NCI-H460 (cell line): ENCODE data around the gene CAMK2D. TPM values are rescaled to one million over a fixed set of nuclear protein-coding genes. Genes with fewer than 3 reads are reported as not detected.

Experiments
- DNase-seq: peaks from one replicate; pipeline ENCODE4 v3.0.0-alpha.2; 2016; ENCODE audit warnings: low read depth; ENCODE audit errors: extremely low read depth
- total RNA-seq: library from RNA; depleted of rRNA; stranded (reverse); fragments of >200 nt; shearing (Covaris generic); gene quantifications from 2 replicates; pipeline ENCODE4 v1.2.3, GENCODE V29; 2014

CAMK2D gene
- total RNA-seq, 1 experiment from 2014 or later, result 58.8 TPM

- DNase-seq, result peak; percentile 89
These were observed 214.0 kb downstream of the CAMK2D start for GRCh38 chr4:113547487-113548042.

DNA sequence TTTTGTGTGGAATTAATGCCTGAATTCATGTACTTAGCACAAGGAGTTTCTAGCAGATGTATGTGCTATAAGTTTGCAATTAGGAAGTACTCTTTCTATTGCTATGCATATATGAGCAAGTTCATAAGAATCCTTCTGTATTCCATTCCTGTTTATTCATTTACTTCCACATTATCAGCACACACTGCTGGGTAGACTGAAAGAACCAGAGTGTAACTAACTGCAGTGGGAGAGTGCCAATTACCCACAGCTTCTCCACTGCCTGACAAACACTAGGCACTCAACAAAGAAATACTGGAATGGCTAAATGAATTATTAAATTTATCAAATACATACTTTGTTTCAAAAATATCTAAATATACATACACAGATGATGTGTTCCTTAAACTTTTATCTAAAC lies 219.6 kb downstream of the CAMK2D start:
- DNase-seq, result no peak

- no peak for DNase-seq
These were observed 220.7 kb downstream of the CAMK2D start for GRCh38 chr4:113540859-113541258.

DNA sequence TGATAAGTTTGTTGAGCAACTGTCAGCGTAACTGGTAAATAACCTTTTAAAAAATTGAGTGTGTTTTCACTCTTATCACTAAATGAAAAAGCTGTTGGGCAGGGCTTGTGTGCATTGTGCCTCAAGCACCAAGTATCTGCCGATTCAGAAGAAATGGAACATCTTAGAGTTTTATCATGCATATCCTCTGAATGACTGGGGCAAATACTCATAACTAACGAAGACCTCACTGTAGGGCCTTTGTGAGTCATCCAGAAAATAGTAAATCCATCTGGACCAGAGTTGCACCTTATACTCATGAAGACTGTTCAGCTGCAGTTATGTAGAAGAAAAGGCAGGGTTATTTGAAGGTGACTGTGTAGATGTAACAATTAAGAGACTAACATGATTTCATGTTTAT lies 222.1 kb downstream of the CAMK2D start:
- no peak for DNase-seq

GRCh38 chr4:113537628-113538027 lies 223.9 kb downstream of the CAMK2D start:
- DNase-seq, result no peak

- no peak for DNase-seq
These were observed 224.3 kb downstream of the CAMK2D start for GRCh38 chr4:113537203-113537602.

DNA sequence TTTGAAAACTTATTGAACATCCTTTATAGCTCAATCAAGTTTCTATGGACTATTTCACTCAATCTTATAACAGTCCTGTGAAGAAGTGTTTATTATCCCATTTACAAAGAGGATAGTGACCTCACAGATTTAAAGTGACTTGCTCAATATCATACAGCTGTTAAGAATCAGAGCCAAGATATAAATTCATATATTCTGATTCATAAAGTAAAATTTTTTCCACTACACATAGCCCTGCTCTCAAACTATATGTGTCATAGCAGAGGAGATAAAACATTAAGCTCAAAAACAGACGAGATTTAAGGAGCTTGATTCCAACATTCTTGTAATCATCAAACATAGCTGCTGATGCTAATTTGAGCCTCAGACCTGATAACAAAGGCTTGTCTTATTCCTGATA lies 226.8 kb downstream of the CAMK2D start:
- DNase-seq, result no peak

- no peak for DNase-seq
These were observed 230.0 kb downstream of the CAMK2D start for GRCh38 chr4:113531572-113531971.

GRCh38 chr4:113528395-113528794 lies 233.1 kb downstream of the CAMK2D start:
- no peak for DNase-seq

DNA sequence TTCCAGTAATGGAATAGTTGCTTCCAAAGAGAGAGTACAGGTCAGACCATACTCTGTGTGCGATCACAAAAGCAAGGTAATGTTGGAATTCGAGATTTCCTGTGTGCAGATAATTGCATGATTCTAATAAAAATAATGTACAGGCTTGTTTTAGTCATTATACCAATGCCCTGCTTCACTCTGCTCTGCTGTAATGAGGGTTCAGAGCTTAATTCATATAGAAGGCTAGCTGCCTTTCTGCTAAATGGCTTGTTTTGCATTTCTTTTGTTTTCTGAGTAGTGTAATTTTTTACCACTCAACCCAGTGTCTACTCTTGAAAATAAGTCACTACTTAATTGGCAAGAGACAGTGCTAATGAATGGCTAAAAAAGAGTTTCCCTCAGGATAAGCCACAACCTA lies 236.0 kb downstream of the CAMK2D start:
- DNase-seq, result no peak

- no peak for DNase-seq
These were observed 236.9 kb downstream of the CAMK2D start for GRCh38 chr4:113524505-113525186.

DNA sequence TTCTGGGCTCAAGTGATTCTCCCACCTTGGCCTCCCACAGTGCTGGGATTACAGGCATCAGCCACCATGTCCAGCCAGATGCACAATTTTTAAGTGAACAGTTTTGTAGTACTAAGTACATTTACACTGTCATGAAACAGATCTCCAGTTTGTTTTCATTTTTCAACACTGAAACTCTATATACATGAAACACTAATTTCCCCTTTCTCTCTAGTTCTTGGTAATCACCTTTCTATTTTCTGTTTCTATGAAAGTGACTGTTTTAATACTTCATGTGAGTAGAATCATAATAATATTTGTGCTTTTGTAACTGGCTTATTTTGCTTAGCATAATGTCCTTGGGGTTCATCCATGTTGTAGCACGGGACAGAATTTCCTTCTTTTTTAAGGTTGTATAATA lies 237.4 kb downstream of the CAMK2D start:
- no peak for DNase-seq

GRCh38 chr4:113522433-113522832 lies 239.1 kb downstream of the CAMK2D start:
- DNase-seq, result no peak

GRCh38 chr4:113513382-113513781 lies 248.2 kb downstream of the CAMK2D start:
- no peak for DNase-seq

GRCh38 chr4:113512880-113513279 lies 248.7 kb downstream of the CAMK2D start:
- DNase-seq, result no peak

- no peak for DNase-seq
These were observed 249.6 kb downstream of the CAMK2D start for GRCh38 chr4:113511944-113512343.

DNA sequence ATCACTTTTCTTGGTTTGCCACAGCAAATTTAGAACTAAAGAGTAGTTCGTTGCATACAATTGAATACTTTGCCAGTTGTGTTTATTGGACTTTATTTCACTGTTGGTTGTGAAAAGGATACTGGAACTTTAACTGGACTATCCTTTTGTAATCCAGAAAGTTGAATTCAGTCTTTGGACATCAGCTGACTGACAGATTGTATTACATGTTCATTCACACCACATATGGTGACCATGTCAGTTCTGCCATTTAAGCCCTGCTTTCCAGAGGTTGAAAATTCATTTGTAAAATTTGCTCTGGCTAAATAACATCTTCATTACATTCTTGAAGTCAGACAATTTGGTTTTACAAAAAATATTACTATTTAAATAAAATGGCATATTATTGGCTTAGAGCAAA lies 251.7 kb downstream of the CAMK2D start:
- no peak for DNase-seq

GRCh38 chr4:113505044-113505443 lies 256.5 kb downstream of the CAMK2D start:
- DNase-seq, result no peak

- DNase-seq, result no peak
These were observed 257.1 kb downstream of the CAMK2D start for GRCh38 chr4:113504422-113504821.

GRCh38 chr4:113503691-113504090 lies 257.8 kb downstream of the CAMK2D start:
- no peak for DNase-seq

GRCh38 chr4:113502906-113503305 lies 258.6 kb downstream of the CAMK2D start:
- DNase-seq, result no peak

- peak; percentile 5 for DNase-seq
These were observed 259.1 kb downstream of the CAMK2D start for GRCh38 chr4:113502476-113502875.

DNA sequence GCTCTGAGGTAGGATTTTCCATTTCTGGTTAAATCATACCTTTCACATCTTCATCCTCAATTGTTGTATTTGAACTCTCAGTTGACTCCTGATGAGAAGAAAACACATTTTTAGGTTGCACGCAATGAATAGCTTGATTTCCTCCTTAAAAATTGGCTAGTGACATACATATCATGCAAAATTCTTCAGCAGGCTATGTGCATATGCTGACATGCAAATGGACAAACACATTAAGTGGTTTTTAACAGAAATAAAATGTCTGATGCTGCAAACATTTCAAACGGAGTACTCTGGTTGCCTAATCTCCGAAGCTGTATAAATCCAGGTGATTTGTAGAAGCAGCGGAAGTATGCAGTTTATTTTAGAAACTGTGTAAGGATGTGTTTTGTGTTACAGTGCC lies 261.1 kb downstream of the CAMK2D start:
- DNase-seq, result no peak
